CD14-positive monocyte (primary cell): ENCODE measurements around the gene PAK4. TPM values are rescaled to one million over a fixed set of nuclear protein-coding genes. Genes with fewer than 3 reads are reported as not detected.

Experiments used
- DNase-seq, 3 donors: peaks; one replicate each; pipeline ENCODE4 v3.0.0-alpha.2; 2011 to 2022
- H2AFZ ChIP-seq: 2 replicates; pipeline ENCODE4 v1.6.0; 2012; ENCODE audit warnings: mild to moderate bottlenecking, low read depth, low read length, inconsistent platforms; ENCODE audit not compliant: insufficient read depth, poor library complexity, severe bottlenecking
- H3K27ac ChIP-seq, 2 donors: 1 replicate in 1 of 2; 2 replicates in 1 of 2; pipeline ENCODE4 v1.5.1; 2012 to 2013; ENCODE audit warnings: low read length in 2 of 2, control low read depth in 1 of 2, inconsistent platforms in 1 of 2, low read depth in 1 of 2, mild to moderate bottlenecking in 1 of 2
- H3K27me3 ChIP-seq, 2 donors: one replicate each; pipeline versions ENCODE4 v1.6.0 to v1.6.1; 2011 to 2013; ENCODE audit warnings: low read length in 2 of 2; ENCODE audit not compliant: control insufficient read depth in 2 of 2, insufficient read depth in 2 of 2
- H3K36me3 ChIP-seq, 2 donors: replicated peaks in 1 of 2; 1 replicate in 1 of 2; 2 replicates in 1 of 2; pipeline versions ENCODE4 v1.5.1 to v1.6.1; 2012 to 2013; ENCODE audit warnings: low read length in 2 of 2, control low read depth in 1 of 2, inconsistent platforms in 1 of 2, mild to moderate bottlenecking in 1 of 2; ENCODE audit not compliant: insufficient read depth in 2 of 2, control insufficient read depth in 1 of 2
- H3K4me1 ChIP-seq, 2 donors: 1 replicate in 1 of 2; 2 replicates in 1 of 2; pipeline versions ENCODE4 v1.5.1 to v1.6.1; 2012 to 2013; ENCODE audit warnings: low read length in 2 of 2, control low read depth in 1 of 2, inconsistent platforms in 1 of 2, mild to moderate bottlenecking in 1 of 2, moderate library complexity in 1 of 2; ENCODE audit not compliant: insufficient read depth in 2 of 2, control insufficient read depth in 1 of 2
- H3K4me2 ChIP-seq: replicated peaks from 2 replicates; pipeline ENCODE3; 2012; ENCODE audit warnings: low read length, moderate library complexity, mild to moderate bottlenecking; ENCODE audit not compliant: poor library complexity, severe bottlenecking; ENCODE audit errors: extremely low read depth
- H3K4me3 ChIP-seq, 3 experiments: fragments of 200-600 bp in 1 of 3; sonication (generic) in 1 of 3; replicated peaks in 1 of 3; 1 replicate in 2 of 3; 2 replicates in 1 of 3; pipeline ENCODE4 v1.5.1; 2011 to 2013; ENCODE audit warnings: low read length in 3 of 3, mild to moderate bottlenecking in 3 of 3, control low read depth in 2 of 3, low read depth in 2 of 3, inconsistent platforms in 1 of 3, moderate library complexity in 1 of 3
- H3K79me2 ChIP-seq: 2 replicates; pipeline ENCODE4 v1.6.0; 2012; ENCODE audit warnings: mild to moderate bottlenecking, control low read depth, inconsistent platforms, low read length, moderate library complexity; ENCODE audit not compliant: insufficient read depth
- H3K9ac ChIP-seq: 2 replicates; pipeline ENCODE4 v1.6.0; 2017; ENCODE audit warnings: low read length, mild to moderate bottlenecking; ENCODE audit not compliant: insufficient read depth, poor library complexity, severe bottlenecking
- H3K9me3 ChIP-seq, 2 donors: replicated peaks in 1 of 2; 1 replicate in 1 of 2; 2 replicates in 1 of 2; pipeline versions ENCODE4 v1.5.1 to v1.6.1; 2012 to 2013; ENCODE audit warnings: low read length in 2 of 2, control low read depth in 1 of 2; ENCODE audit not compliant: control insufficient read depth in 1 of 2, insufficient read depth in 1 of 2
- H4K20me1 ChIP-seq: 2 replicates; pipeline ENCODE4 v1.6.0; 2012; ENCODE audit warnings: mild to moderate bottlenecking, low read length, control low read depth, moderate library complexity; ENCODE audit not compliant: insufficient read depth
- H3K27ac Mint-ChIP-seq, 7 donors: one replicate each; pipeline ENCODE4 v1.8.0; 2020; ENCODE audit warnings: mild to moderate bottlenecking in 7 of 7, mixed read lengths in 7 of 7, moderate library complexity in 6 of 7, inconsistent platforms in 2 of 7
- H3K27me3 Mint-ChIP-seq, 3 donors: one replicate each; pipeline ENCODE4 v1.8.0; 2021 to 2022; ENCODE audit warnings: low read depth in 3 of 3, mild to moderate bottlenecking in 3 of 3, mixed read lengths in 3 of 3, moderate library complexity in 3 of 3, inconsistent platforms in 1 of 3
- H3K36me3 Mint-ChIP-seq, 2 donors: one replicate each; pipeline ENCODE4 v1.8.0; 2020; ENCODE audit warnings: mixed read lengths in 2 of 2, inconsistent platforms in 1 of 2, mild to moderate bottlenecking in 1 of 2
- H3K4me1 Mint-ChIP-seq: one replicate; pipeline ENCODE4 v1.8.0; 2020; ENCODE audit warnings: mild to moderate bottlenecking, mixed read lengths
- H3K4me3 Mint-ChIP-seq, 2 donors: one replicate each; pipeline ENCODE4 v1.8.0; 2020; ENCODE audit warnings: mild to moderate bottlenecking in 2 of 2, mixed read lengths in 2 of 2, moderate library complexity in 1 of 2
- H3K9me3 Mint-ChIP-seq, 7 donors: one replicate each; pipeline ENCODE4 v1.8.0; 2020 to 2022; ENCODE audit warnings: mixed read lengths in 7 of 7, mild to moderate bottlenecking in 6 of 7, moderate library complexity in 6 of 7, inconsistent platforms in 2 of 7
- WGBS: methylation state at CpG from one replicate; pipeline ENCODE4 v1.1.5; 2013; ENCODE audit warnings: missing lambda C conversion rate; ENCODE audit not compliant: insufficient coverage; 5-methylcytosine and 5-hydroxymethylcytosine counted together
- intact Hi-C, 2 donors: fragments of 100-400 bp; cut with micrococcal nuclease; formaldehyde crosslinking; loops; one replicate each; pipeline versions ENCODE4 v1.15.0 to v1.15.1; 2023
- polyA plus RNA-seq, 3 donors: library from polyadenylated mRNA; depleted of rRNA in 1 of 3; unstranded in 2 of 3; stranded (reverse) in 1 of 3; fragments of 300-500 nt in 2 of 3; fragments of >200 nt in 1 of 3; fragmentation: Illumina TruSeq in 2 of 3; gene quantifications; 1 replicate in 2 of 3; 2 replicates in 1 of 3; pipeline ENCODE4 v1.2.3, GENCODE V29; 2012 to 2021
- TF ChIP-seq, protein P1 (sequence below): fragments of 200-600 bp; IDR thresholded peaks from one replicate; pipeline ENCODE4 v1.8.0; 2022; ENCODE audit warnings: antibody characterized with exemption, mild to moderate bottlenecking

PAK4 gene
- polyA plus RNA-seq, 3 donors, result 1.3 to 11.3 (median 1.5) TPM

DNA sequence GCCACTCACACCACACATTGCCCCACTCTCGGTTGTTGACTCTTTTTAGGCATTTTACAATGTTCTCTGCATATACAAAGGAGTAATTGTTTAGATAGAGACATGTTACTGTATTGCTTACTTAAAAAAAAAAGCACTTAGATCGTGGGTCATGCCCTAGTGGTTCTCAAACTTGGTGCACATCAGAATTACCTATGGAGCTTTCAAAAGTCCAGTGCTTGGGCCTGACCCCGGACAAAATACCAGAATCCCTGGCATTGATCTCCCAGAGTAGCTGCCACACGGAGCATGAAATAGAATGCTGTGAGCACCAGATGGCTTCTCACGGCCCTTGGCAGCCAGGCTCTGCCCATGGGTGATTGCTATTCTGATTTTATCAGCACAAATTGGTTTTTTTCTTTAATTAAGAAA is 21.4 kb upstream of the PAK4 start:
- Histone ChIP-seq H3K4me1 (no peaks in the 10 kb centered on the region), H4K20me1 (no peaks in the 10 kb centered on the region), H2AFZ (no peak overlapping the region), H3K36me3 (no peaks in the 10 kb centered on the region), H3K4me2 (no peak overlapping the region), H3K9me3 (no peaks in the 10 kb centered on the region), H3K9ac (no peak overlapping the region), H3K27me3 (no peaks in the 10 kb centered on the region), H3K27ac (no peak overlapping the region), H3K79me2 (no peaks in the 10 kb centered on the region), H3K4me3 (no peak overlapping the region)
- Mint-ChIP-seq H3K4me1 (no peaks in the 10 kb centered on the region), H3K9me3 (peaks cover 0 to 2% (median 0%) of the 10 kb centered on the region in 7 donors), H3K27me3 (peaks cover 4 to 13% (median 13%) of the 10 kb centered on the region in 3 donors), H3K36me3 (no peaks in the 10 kb centered on the region), H3K27ac (no peak overlapping the region), H3K4me3 (no peak overlapping the region)
- 85% methylated on average over 4 of the region's 5 CpGs for WGBS
- DNase-seq, result no peak
- TF ChIP-seq, protein P1, sequence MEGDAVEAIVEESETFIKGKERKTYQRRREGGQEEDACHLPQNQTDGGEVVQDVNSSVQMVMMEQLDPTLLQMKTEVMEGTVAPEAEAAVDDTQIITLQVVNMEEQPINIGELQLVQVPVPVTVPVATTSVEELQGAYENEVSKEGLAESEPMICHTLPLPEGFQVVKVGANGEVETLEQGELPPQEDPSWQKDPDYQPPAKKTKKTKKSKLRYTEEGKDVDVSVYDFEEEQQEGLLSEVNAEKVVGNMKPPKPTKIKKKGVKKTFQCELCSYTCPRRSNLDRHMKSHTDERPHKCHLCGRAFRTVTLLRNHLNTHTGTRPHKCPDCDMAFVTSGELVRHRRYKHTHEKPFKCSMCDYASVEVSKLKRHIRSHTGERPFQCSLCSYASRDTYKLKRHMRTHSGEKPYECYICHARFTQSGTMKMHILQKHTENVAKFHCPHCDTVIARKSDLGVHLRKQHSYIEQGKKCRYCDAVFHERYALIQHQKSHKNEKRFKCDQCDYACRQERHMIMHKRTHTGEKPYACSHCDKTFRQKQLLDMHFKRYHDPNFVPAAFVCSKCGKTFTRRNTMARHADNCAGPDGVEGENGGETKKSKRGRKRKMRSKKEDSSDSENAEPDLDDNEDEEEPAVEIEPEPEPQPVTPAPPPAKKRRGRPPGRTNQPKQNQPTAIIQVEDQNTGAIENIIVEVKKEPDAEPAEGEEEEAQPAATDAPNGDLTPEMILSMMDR, result no peak
- intact Hi-C loops, result no loop called here

DNA sequence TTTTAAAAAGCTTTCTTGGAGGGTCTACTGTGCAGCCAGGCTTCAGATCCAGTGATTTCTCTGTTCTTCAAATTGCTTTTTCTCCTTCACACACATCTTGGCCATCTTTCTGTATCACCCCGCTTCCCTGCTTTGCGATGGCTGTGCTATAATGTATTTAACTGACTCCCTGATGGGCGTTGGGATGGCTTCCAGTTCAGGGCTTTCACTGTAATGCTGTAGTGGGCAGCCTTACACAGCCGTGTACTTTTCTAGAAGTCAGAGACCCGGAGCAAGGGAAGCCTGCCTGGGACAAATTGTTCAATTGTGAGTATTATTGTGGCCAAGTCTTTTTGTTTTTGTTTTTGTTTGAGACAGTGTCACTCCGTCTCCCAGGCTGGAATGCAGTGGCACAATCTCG is 19.4 kb upstream of the PAK4 start:
- TF ChIP-seq, protein P1, result no peak
- no peaks in the 10 kb centered on the region for H4K20me1 ChIP-seq
- no peak overlapping the region for H3K4me2 ChIP-seq
- no peak for DNase-seq
- H3K4me3 Mint-ChIP-seq, result no peak overlapping the region
- no peaks in the 10 kb centered on the region for H3K36me3 Mint-ChIP-seq
- H3K27me3 Mint-ChIP-seq, result peaks cover 6 to 15% (median 11%) of the 10 kb centered on the region in 3 donors
- H3K4me3 ChIP-seq, result no peak overlapping the region
- H3K27me3 ChIP-seq, result no peaks in the 10 kb centered on the region
- intact Hi-C loops, result no loop called here
- WGBS, result 98% methylated on average over 6 of the region's 7 CpGs
- H3K9me3 ChIP-seq, result no peaks in the 10 kb centered on the region
- no peak overlapping the region for H3K27ac Mint-ChIP-seq
- no peak overlapping the region for H3K9ac ChIP-seq
- peaks cover 4% of the 10 kb centered on the region for H3K4me1 Mint-ChIP-seq
- H2AFZ ChIP-seq, result no peak overlapping the region
- H3K9me3 Mint-ChIP-seq, result no peaks in the 10 kb centered on the region
- H3K4me1 ChIP-seq, result no peaks in the 10 kb centered on the region
- H3K79me2 ChIP-seq, result no peaks in the 10 kb centered on the region
- no peak overlapping the region for H3K27ac ChIP-seq
- H3K36me3 ChIP-seq, result no peaks in the 10 kb centered on the region
